A172 (cell line): ENCODE data around the gene SLC20A1. TPM values are rescaled to one million over a fixed set of nuclear protein-coding genes. Genes with fewer than 3 reads are reported as not detected.
"Not testable (repeated sequence)": the region's sequence is repeated elsewhere in the genome, so short reads cannot be mapped to it uniquely, and the experiment has no call there.

Experiments used
- DNase-seq: peaks from one replicate; pipeline ENCODE4 v3.0.0-alpha.2; 2015; ENCODE audit warnings: low spot score
- total RNA-seq: library from RNA; depleted of rRNA; stranded (reverse); fragments of >200 nt; shearing (Covaris generic); gene quantifications from 2 replicates; pipeline ENCODE4 v1.2.3, GENCODE V29; 2014

Gene SLC20A1
- total RNA-seq, 1 experiment from 2014 or later = 159 TPM

- no peak for DNase-seq
Measured at GRCh38 chr2:112682101-112682500, 36.4 kb downstream of the SLC20A1 start.

GRCh38 chr2:112683550-112684414 is 38.0 kb downstream of the SLC20A1 start:
- no peak for DNase-seq

- DNase-seq = no peak
Measured at GRCh38 chr2:112684415-112684775, 38.7 kb downstream of the SLC20A1 start.

- DNase-seq = no peak
Measured at GRCh38 chr2:112685271-112685884, 39.6 kb downstream of the SLC20A1 start.

GRCh38 chr2:112686348-112687217 is 40.8 kb downstream of the SLC20A1 start:
- DNase-seq = no peak

- DNase-seq = no peak
Measured at GRCh38 chr2:112687522-112687921, 41.8 kb downstream of the SLC20A1 start.

- peak; percentile 31 for DNase-seq
Measured at GRCh38 chr2:112688086-112688880, 42.5 kb downstream of the SLC20A1 start.

- DNase-seq = peak; percentile 45
Measured at GRCh38 chr2:112690853-112691401, 45.2 kb downstream of the SLC20A1 start.

- peak; percentile 39 for DNase-seq
Measured at GRCh38 chr2:112691881-112692281, 46.1 kb downstream of the SLC20A1 start.

- peak; percentile 98 for DNase-seq
Measured at GRCh38 chr2:112692495-112692911, 46.8 kb downstream of the SLC20A1 start.

GRCh38 chr2:112692918-112693317 is 47.2 kb downstream of the SLC20A1 start:
- peak; percentile 47 for DNase-seq

GRCh38 chr2:112693596-112693995 is 47.9 kb downstream of the SLC20A1 start:
- DNase-seq = no peak

- no peak for DNase-seq
Measured at GRCh38 chr2:112694182-112694581, 48.4 kb downstream of the SLC20A1 start.

- DNase-seq = no peak
Measured at GRCh38 chr2:112698834-112699515, 53.2 kb downstream of the SLC20A1 start.

- DNase-seq = no peak
Measured at GRCh38 chr2:112699984-112700667, 54.4 kb downstream of the SLC20A1 start.

- DNase-seq = no peak
Measured at GRCh38 chr2:112701052-112701451, 55.3 kb downstream of the SLC20A1 start.

- DNase-seq = no peak
Measured at GRCh38 chr2:112703684-112704083, 57.9 kb downstream of the SLC20A1 start.

- DNase-seq = no peak
Measured at GRCh38 chr2:112705575-112705974, 59.8 kb downstream of the SLC20A1 start.

GRCh38 chr2:112706170-112706664 is 60.5 kb downstream of the SLC20A1 start:
- DNase-seq = peak; percentile 82

- not testable (repeated sequence) for DNase-seq
Measured at GRCh38 chr2:112706947-112707346, 61.2 kb downstream of the SLC20A1 start.
